Prostate gland (tissue), 2 donors: ENCODE results near the gene FAM78A. TPM values are rescaled to one million over a fixed set of nuclear protein-coding genes. Genes with fewer than 3 reads are reported as not detected.

Source experiments
- DNase-seq: peaks from one replicate; pipeline ENCODE4 v3.0.0-alpha.2; 2019; ENCODE audit warnings: low spot score
- H3K27ac ChIP-seq, 2 donors: fragments of 200-600 bp; sonication (generic); 2 replicates each; pipeline ENCODE4 v1.5.1; 2017 to 2019
- H3K27me3 ChIP-seq: fragments of 200-600 bp; sonication (generic); replicated peaks from 2 replicates; pipeline ENCODE4 v1.5.1; 2019; ENCODE audit not compliant: insufficient read depth
- H3K36me3 ChIP-seq, 2 donors: fragments of 200-600 bp; sonication (generic); 1 replicate in 1 of 2; 2 replicates in 1 of 2; pipeline versions ENCODE4 v1.5.1 to v1.8.1; 2017 to 2019
- H3K4me1 ChIP-seq: fragments of 200-600 bp; sonication (generic); replicated peaks from 2 replicates; pipeline ENCODE4 v1.5.1; 2019
- H3K4me3 ChIP-seq, 2 donors: fragments of 200-600 bp; sonication (generic); 2 replicates each; pipeline ENCODE4 v1.5.1; 2017 to 2019
- H3K9me3 ChIP-seq: fragments of 200-600 bp; sonication (generic); 2 replicates; pipeline ENCODE4 v1.5.1; 2017
- POLR2A ChIP-seq: fragments of 450-650 bp; IDR thresholded peaks from one replicate; pipeline ENCODE4 v1.6.1; 2016; ENCODE audit warnings: antibody characterized with exemption, mild to moderate bottlenecking
- POLR2AphosphoS5 ChIP-seq: sonication (generic); formaldehyde crosslinking; IDR thresholded peaks from one replicate; pipeline ENCODE4 v1.6.1; 2017; ENCODE audit warnings: antibody characterized with exemption
- WGBS: methylation state at CpG from one replicate; pipeline ENCODE4 v1.1.5; 2018; 5-methylcytosine and 5-hydroxymethylcytosine counted together
- intact Hi-C: fragments of 100-400 bp; cut with DNase I; formaldehyde crosslinking; loops from one replicate; pipeline ENCODE4 v1.14.2; 2022
- total RNA-seq, 2 donors: library from RNA; depleted of rRNA; stranded (reverse); fragments of >200 nt; gene quantifications; one replicate each; pipeline ENCODE4 v1.1.0, GENCODE V29; 2016
- TF ChIP-seq, protein P1 (sequence below), 4 experiments: fragments of 200-600 bp in 2 of 4; fragments of 450-650 bp in 2 of 4; sonication (generic) in 2 of 4; IDR thresholded peaks; 1 replicate in 3 of 4; 2 replicates in 1 of 4; pipeline ENCODE4 v1.5.1; 2016 to 2019; ENCODE audit warnings: antibody characterized with exemption in 4 of 4, mild to moderate bottlenecking in 2 of 4, moderate library complexity in 2 of 4

Gene FAM78A
- total RNA-seq, 2 donors from 2014 or later = 0.73 to 16.4 TPM

DNA sequence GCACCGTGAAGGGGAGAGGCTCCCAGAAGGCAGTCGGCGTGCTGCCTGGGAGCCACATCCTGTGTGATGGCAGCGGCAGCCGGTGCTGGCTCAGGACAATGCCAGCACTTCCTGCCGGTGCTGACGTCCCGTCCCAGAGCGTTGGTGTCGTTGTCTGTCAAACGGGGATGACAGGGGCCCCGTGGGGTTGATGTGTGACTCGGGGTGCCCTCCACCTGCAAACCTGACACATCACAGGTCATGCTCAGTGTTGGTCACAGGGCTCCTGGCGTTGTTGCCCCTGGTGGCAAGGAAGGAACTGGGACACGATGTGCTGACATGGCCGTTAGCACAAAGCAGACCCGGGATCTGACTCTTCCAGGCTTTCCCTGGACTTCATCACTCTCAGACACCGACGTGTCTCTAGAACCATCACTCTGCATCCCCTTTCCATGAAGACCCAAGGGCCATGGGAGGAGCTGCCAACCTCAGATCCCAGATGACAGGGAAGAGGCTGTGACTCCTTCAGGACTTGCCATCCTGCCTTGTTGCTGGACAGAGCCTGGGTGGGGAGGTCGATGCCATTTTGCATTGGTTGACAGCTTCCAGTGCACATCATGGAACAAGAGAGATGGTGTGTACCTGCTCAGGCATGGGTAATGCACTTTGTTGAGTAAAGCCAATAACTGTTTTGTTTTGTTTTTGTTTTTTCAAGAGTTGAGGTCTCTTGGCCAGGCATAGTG is 34.7 kb upstream of the FAM78A start:
- TF ChIP-seq, protein P1, sequence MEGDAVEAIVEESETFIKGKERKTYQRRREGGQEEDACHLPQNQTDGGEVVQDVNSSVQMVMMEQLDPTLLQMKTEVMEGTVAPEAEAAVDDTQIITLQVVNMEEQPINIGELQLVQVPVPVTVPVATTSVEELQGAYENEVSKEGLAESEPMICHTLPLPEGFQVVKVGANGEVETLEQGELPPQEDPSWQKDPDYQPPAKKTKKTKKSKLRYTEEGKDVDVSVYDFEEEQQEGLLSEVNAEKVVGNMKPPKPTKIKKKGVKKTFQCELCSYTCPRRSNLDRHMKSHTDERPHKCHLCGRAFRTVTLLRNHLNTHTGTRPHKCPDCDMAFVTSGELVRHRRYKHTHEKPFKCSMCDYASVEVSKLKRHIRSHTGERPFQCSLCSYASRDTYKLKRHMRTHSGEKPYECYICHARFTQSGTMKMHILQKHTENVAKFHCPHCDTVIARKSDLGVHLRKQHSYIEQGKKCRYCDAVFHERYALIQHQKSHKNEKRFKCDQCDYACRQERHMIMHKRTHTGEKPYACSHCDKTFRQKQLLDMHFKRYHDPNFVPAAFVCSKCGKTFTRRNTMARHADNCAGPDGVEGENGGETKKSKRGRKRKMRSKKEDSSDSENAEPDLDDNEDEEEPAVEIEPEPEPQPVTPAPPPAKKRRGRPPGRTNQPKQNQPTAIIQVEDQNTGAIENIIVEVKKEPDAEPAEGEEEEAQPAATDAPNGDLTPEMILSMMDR (IDR thresholded peaks at IDR 0.05) = no peak
- TF ChIP-seq POLR2AphosphoS5 (no peak), POLR2A (no peak)
- no peak overlapping the region for H3K27ac ChIP-seq
- no peak overlapping the region for H3K4me3 ChIP-seq
- no peak for DNase-seq
- H3K9me3 ChIP-seq = no peaks in the 10 kb centered on the region
- WGBS = 28% methylated on average over 14 of the region's 20 CpGs
- no peaks in the 10 kb centered on the region for H3K36me3 ChIP-seq
- no peaks in the 10 kb centered on the region for H3K27me3 ChIP-seq
- intact Hi-C loops = no loop called here
- no peaks in the 10 kb centered on the region for H3K4me1 ChIP-seq

DNA sequence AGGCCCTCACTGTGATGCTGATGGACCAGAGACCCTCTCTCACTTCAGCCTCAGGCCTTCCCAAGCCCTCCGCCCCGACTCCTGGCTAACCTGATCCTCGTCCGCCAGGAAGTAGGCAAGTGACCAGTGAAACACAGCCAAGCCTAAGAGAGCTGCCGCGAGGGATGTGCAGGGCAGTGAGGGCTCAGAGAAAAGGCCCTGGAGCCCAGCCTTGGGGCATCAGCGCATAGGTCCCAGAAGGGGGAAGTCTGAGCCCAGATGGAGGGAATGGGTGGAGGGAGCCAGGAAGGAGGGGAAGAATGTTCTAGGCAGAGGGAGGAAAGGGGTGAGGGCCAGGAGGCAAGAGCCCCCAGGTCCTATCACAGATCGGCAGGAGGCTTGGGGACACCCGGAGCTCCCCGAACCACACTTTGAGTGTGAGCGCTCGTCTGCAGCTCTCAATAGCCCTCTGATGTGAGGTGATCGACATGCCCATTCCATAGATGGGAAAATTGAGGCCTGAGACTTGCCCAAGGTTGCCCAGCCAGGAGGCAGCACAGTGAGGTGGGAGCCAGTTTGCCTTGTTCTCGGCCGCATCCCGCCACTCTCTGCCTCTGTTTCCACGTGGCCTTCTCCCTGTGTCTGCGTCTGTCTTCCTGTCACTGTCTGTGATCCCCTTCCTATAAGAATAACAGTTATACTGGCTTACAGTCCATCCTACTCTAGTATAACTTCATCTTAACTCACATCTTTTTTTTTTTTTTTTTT is 33.4 kb upstream of the FAM78A start:
- 87% methylated on average over 18 of the region's 18 CpGs for WGBS
- TF ChIP-seq POLR2A (no peak), POLR2AphosphoS5 (no peak)
- TF ChIP-seq, protein P1 (IDR thresholded peaks at IDR 0.05) = no peak
- no peaks in the 10 kb centered on the region for H3K4me1 ChIP-seq
- H3K27ac ChIP-seq = no peak overlapping the region
- no peak for DNase-seq
- no peak overlapping the region for H3K4me3 ChIP-seq
- no peaks in the 10 kb centered on the region for H3K9me3 ChIP-seq
- intact Hi-C loops = no loop called here
- no peaks in the 10 kb centered on the region for H3K36me3 ChIP-seq
- H3K27me3 ChIP-seq = no peaks in the 10 kb centered on the region

DNA sequence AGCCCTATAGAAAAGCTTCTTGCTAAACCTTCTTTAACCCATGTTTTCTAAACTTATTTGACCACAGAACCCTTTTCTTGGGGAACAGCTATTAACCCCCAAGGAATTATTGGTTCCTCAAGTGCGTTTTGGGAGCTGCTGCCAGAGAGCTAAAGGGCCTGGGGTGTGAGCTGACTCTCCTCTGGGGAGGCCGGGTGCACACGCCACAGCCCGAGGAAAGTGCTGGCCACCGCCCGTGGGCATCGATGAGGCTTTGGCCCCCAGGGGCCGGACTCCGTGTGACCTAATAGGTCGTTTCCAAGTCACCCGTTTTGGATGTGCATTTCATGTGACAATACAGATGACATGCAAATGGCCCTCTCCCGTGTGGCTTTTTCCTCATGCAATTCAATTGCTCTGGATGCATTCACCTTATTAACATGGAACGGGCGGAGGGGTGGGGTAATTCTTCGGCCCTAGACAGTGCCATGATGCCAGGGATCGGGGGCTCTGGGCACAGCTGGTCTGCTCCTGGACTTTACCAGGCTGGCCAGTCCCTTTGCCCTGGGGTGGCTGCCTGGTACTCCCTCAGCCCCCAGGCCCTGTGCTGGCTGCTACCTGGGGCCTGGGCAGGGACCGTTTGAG is 32.7 kb upstream of the FAM78A start:
- no peak for DNase-seq
- H3K36me3 ChIP-seq = no peaks in the 10 kb centered on the region
- H3K4me1 ChIP-seq = no peaks in the 10 kb centered on the region
- WGBS = 89% methylated on average over 17 of the region's 17 CpGs
- intact Hi-C loops = no loop called here
- H3K27ac ChIP-seq = no peak overlapping the region
- no peak overlapping the region for H3K4me3 ChIP-seq
- H3K9me3 ChIP-seq = no peaks in the 10 kb centered on the region
- H3K27me3 ChIP-seq = no peaks in the 10 kb centered on the region
- TF ChIP-seq POLR2AphosphoS5 (no peak), POLR2A (no peak)
- TF ChIP-seq, protein P1 (IDR thresholded peaks at IDR 0.05) = no peak

DNA sequence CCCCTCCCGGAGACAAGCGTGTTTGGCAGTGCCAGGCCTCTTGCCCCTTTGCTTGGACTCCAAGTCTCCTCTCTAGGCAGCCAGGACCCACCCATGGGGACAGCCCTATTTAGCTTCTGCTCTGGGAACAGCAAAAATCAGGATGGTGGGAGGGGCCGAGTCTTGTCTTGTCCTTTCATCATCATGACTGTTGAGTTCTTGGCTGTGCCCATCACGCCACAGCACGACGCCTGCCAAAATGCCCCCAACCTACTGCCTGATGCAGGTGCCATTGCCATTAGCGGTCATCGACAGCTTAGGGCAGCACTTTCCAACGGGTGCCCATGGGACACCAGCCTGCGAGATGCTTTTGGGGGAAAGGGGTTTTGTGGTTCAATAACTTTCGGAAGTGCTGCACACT is 32.1 kb upstream of the FAM78A start:
- WGBS = 88% methylated on average over 11 of the region's 11 CpGs
- H3K9me3 ChIP-seq = no peaks in the 10 kb centered on the region
- H3K27me3 ChIP-seq = no peaks in the 10 kb centered on the region
- no peak for DNase-seq
- intact Hi-C loops = no loop called here
- no peak overlapping the region for H3K4me3 ChIP-seq
- H3K4me1 ChIP-seq = no peaks in the 10 kb centered on the region
- no peaks in the 10 kb centered on the region for H3K36me3 ChIP-seq
- TF ChIP-seq POLR2AphosphoS5 = no peak
- TF ChIP-seq, protein P1 (IDR thresholded peaks at IDR 0.05) = no peak
- TF ChIP-seq POLR2A = no peak
- no peak overlapping the region for H3K27ac ChIP-seq
